Measurements from ENCODE around the gene NELL2. TPM values are rescaled to one million over a fixed set of nuclear protein-coding genes. Genes with fewer than 3 reads are reported as not detected.

NELL2 gene
- total RNA-seq, 2 donors from 2014 or later = 0.63 to 6.0 TPM

GRCh38 chr12:44709166-44709565 lies 166.9 kb downstream of the NELL2 start:
- no peak overlapping the region for H3K27ac ChIP-seq
- no peak overlapping the region for H3K4me3 ChIP-seq

DNA sequence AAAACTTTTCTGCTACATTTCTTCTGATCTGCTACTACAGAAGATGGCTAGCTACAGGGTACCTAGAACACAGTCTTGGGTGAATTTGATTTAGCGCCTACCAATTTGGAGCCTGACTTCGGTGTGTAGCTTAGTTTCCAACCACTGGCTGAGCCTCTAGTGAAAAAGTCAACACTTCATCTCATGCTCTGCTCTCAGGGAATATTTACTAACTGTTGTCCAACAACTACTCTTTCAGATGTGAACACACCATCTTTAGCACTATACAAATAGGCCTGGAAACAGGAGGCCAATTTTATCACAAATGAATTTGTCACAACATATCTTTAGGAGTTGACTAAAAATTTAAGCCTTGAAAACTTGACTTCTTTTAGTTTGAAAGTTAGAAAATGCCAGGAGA lies 167.9 kb downstream of the NELL2 start:
- no peak overlapping the region for H3K27ac ChIP-seq
- H3K9me3 ChIP-seq = no peaks in the 10 kb centered on the region
- no peaks in the 10 kb centered on the region for H3K36me3 ChIP-seq
- ATAC-seq (ENCODE audit: insufficient number of reproducible peaks, low FRiP score, low read depth) = no peak
- no peak for TF ChIP-seq CTCF (IDR thresholded peaks at IDR 0.05)
- H3K27me3 ChIP-seq (replicated peaks; ENCODE audit: insufficient read depth) = no peaks in the 10 kb centered on the region
- no peaks in the 10 kb centered on the region for H3K4me1 ChIP-seq (ENCODE audit: control insufficient read depth in 1 of 2, low read depth in 2 of 2)
- no peak overlapping the region for H3K4me3 ChIP-seq
- no peak for DNase-seq (ENCODE audit: low spot score)

More at GRCh38 chr12:44709166-44709565, 166.9 kb downstream of the NELL2 start:
- H3K9me3 ChIP-seq = no peaks in the 10 kb centered on the region
- no peak for TF ChIP-seq CTCF (IDR thresholded peaks at IDR 0.05)
- no peaks in the 10 kb centered on the region for H3K4me1 ChIP-seq (ENCODE audit: control insufficient read depth in 1 of 2, low read depth in 2 of 2)
- ATAC-seq (ENCODE audit: insufficient number of reproducible peaks, low FRiP score, low read depth) = no peak
- H3K27me3 ChIP-seq (replicated peaks; ENCODE audit: insufficient read depth) = no peaks in the 10 kb centered on the region
- DNase-seq (ENCODE audit: low spot score) = no peak
- no peaks in the 10 kb centered on the region for H3K36me3 ChIP-seq

DNA sequence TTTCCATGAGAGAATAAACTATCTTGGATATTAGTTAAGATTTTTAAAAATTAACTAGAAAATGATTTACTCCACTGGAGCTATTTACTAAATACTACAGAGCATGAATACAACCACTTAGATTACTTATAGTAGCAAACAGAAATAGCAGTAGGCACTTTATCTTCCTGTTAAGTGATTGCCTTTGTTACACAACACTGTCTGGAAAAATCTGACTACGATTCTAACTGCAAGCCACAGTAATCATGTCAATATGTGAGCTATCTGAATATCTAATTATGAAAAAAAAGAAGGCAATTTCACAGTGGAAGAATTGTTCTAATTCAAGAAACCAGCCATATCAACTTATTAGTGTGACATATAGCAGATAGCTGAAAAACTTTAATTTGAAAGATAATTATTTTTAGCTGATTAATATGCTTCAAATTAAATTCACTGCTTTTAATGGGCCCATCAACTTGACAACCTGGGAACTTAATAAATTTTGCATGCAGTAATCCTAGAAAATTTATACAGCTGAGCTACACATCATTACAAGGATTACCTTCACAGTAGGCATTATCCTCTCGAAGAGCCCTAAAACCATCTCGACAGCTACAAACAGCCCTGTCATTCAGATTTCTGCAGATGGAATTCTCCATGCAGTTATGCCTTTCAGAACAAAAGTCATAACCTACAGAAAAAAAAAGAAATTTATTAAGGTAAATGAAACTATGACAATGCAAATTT lies 172.8 kb downstream of the NELL2 start:
- Histone ChIP-seq H3K27ac (no peak overlapping the region), H3K27me3 (replicated peaks; ENCODE audit: insufficient read depth) (no peaks in the 10 kb centered on the region), H3K4me1 (ENCODE audit: control insufficient read depth in 1 of 2, low read depth in 2 of 2) (no peaks in the 10 kb centered on the region), H3K4me3 (no peak overlapping the region), H3K36me3 (no peaks in the 10 kb centered on the region), H3K9me3 (no peaks in the 10 kb centered on the region)
- TF ChIP-seq CTCF (IDR thresholded peaks at IDR 0.05) = no peak
- DNase-seq (ENCODE audit: low spot score) (no peak), ATAC-seq (ENCODE audit: insufficient number of reproducible peaks, low FRiP score, low read depth) (no peak)

- TF ChIP-seq CTCF (IDR thresholded peaks at IDR 0.05) = no peak
- ATAC-seq (ENCODE audit: insufficient number of reproducible peaks, low FRiP score, low read depth) = no peak
- DNase-seq (ENCODE audit: low spot score) = no peak
- no peaks in the 10 kb centered on the region for H3K36me3 ChIP-seq
- no peaks in the 10 kb centered on the region for H3K9me3 ChIP-seq
- H3K4me1 ChIP-seq (ENCODE audit: control insufficient read depth in 1 of 2, low read depth in 2 of 2) = no peaks in the 10 kb centered on the region
- H3K4me3 ChIP-seq = no peak overlapping the region
- no peaks in the 10 kb centered on the region for H3K27me3 ChIP-seq (replicated peaks; ENCODE audit: insufficient read depth)
- no peak overlapping the region for H3K27ac ChIP-seq
Measured at GRCh38 chr12:44697511-44697910, 178.6 kb downstream of the NELL2 start.

DNA sequence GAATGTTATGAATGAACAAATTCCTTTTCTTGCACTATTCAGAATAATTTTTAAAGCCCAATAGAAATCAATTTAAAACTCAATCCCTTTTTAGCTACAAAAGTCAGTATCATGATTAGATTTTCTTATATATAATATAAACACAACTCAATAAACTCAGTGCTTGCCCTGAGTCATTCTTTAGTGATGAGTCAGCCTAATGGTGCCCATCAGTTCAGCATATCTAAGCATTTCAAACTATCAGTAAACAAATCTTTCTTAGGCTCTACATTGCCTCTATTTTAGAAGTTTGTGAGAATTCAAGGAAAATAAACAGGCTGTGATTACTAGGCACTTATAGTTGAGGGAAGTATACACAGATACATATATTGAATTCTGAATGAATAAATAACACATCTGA lies 179.6 kb downstream of the NELL2 start:
- no peaks in the 10 kb centered on the region for H3K9me3 ChIP-seq
- H3K36me3 ChIP-seq = no peaks in the 10 kb centered on the region
- H3K4me3 ChIP-seq = no peak overlapping the region
- H3K27me3 ChIP-seq (replicated peaks; ENCODE audit: insufficient read depth) = no peaks in the 10 kb centered on the region
- H3K4me1 ChIP-seq (ENCODE audit: control insufficient read depth in 1 of 2, low read depth in 2 of 2) = no peaks in the 10 kb centered on the region
- DNase-seq (ENCODE audit: low spot score) = no peak
- no peak for TF ChIP-seq CTCF (IDR thresholded peaks at IDR 0.05)
- H3K27ac ChIP-seq = no peak overlapping the region
- ATAC-seq (ENCODE audit: insufficient number of reproducible peaks, low FRiP score, low read depth) = no peak
